Body of pancreas (tissue), 4 donors: ENCODE data around the gene HRH3. TPM values are rescaled to one million over a fixed set of nuclear protein-coding genes. Genes with fewer than 3 reads are reported as not detected.

Experiments used
- ATAC-seq: fragments of 150-250 bp; one replicate; pipeline ENCODE4 v1.9.1; 2016
- DNase-seq, 4 donors: peaks; one replicate each; pipeline ENCODE4 v3.0.0-alpha.2; 2019
- H3K27ac ChIP-seq, 4 donors: fragments of 200-600 bp; sonication (generic); 1 replicate in 3 of 4; 2 replicates in 1 of 4; pipeline versions ENCODE4 v1.5.1 to v1.6.1; 2016 to 2019; ENCODE audit warnings: mild to moderate bottlenecking in 1 of 4, mixed read lengths in 1 of 4, moderate library complexity in 1 of 4
- H3K27me3 ChIP-seq, 2 donors: fragments of 200-600 bp; sonication (generic); one replicate each; pipeline ENCODE4 v1.6.0; 2016; ENCODE audit warnings: mild to moderate bottlenecking in 1 of 2
- H3K36me3 ChIP-seq, 2 donors: fragments of 200-600 bp; sonication (generic); replicated peaks in 1 of 2; 2 replicates each; pipeline ENCODE4 v1.5.1; 2016; ENCODE audit warnings: low read depth in 2 of 2; ENCODE audit not compliant: insufficient read depth in 1 of 2
- H3K4me1 ChIP-seq: fragments of 200-600 bp; sonication (generic); one replicate; pipeline ENCODE4 v1.6.0; 2016
- H3K4me3 ChIP-seq, 2 donors: fragments of 200-600 bp; sonication (generic); 1 replicate in 1 of 2; 2 replicates in 1 of 2; pipeline ENCODE4 v1.5.1; 2016 to 2019
- H3K9me3 ChIP-seq, 3 donors: fragments of 200-600 bp; sonication (generic); 1 replicate in 2 of 3; 2 replicates in 1 of 3; pipeline ENCODE4 v1.5.1; 2016
- POLR2A ChIP-seq, 3 donors: fragments of 450-650 bp; IDR thresholded peaks; one replicate each; pipeline ENCODE4 v1.6.1; 2016; ENCODE audit warnings: antibody characterized with exemption in 3 of 3, mild to moderate bottlenecking in 2 of 3
- WGBS, 2 donors: methylation state at CpG; one replicate each; pipeline ENCODE4 v1.1.5; 2017; 5-methylcytosine and 5-hydroxymethylcytosine counted together
- intact Hi-C: fragments of 100-400 bp; cut with DNase I; formaldehyde crosslinking; loops from one replicate; pipeline ENCODE4 v1.15.1; 2023
- total RNA-seq, 2 donors: library from RNA; depleted of rRNA; stranded (reverse); fragments of >200 nt; gene quantifications; one replicate each; pipeline ENCODE4 v1.1.0, GENCODE V29; 2016
- TF ChIP-seq, protein P1 (sequence below), 7 experiments: fragments of 450-650 bp in 4 of 7; fragments of 200-600 bp in 3 of 7; sonication (generic) in 3 of 7; IDR thresholded peaks; one replicate each; pipeline ENCODE4 v1.5.1; 2016 to 2019; ENCODE audit warnings: antibody characterized with exemption in 7 of 7

HRH3 gene
- total RNA-seq, 2 donors from 2014 or later, result 0.33 TPM; not detected in 1

DNA sequence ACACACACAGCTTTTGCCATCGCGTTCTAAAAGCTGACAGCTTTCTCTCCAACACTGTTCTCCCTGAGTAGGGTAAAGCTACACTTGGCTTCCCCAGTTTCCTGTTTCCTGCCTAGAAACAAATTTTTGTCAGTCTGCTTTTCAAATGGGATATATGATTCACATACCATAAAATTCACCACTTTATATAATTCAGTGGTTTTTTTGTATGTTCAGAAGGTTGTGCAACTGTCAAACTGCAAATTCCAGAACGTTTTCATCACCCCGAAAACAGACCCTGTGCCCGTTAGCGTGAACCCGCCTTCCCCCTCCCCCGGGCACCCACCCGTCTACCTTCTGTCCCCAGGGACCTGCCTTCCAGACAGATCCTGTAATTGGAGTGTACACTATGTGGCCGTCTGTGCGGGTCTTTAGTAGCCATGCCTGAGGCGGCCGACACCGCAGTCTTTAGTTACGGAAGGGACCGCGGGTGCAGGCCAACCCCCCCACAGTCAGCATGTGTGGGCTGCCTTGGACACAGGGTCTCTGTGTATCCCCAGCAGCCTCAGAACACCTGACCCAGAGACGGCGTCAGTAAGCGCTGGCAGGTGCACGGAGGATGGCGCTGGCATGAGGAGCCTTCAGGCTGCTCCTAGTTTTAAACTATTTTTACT lies 16.6 kb downstream of the HRH3 start:
- no peak for TF ChIP-seq POLR2A (IDR thresholded peaks at IDR 0.05)
- TF ChIP-seq, protein P1, sequence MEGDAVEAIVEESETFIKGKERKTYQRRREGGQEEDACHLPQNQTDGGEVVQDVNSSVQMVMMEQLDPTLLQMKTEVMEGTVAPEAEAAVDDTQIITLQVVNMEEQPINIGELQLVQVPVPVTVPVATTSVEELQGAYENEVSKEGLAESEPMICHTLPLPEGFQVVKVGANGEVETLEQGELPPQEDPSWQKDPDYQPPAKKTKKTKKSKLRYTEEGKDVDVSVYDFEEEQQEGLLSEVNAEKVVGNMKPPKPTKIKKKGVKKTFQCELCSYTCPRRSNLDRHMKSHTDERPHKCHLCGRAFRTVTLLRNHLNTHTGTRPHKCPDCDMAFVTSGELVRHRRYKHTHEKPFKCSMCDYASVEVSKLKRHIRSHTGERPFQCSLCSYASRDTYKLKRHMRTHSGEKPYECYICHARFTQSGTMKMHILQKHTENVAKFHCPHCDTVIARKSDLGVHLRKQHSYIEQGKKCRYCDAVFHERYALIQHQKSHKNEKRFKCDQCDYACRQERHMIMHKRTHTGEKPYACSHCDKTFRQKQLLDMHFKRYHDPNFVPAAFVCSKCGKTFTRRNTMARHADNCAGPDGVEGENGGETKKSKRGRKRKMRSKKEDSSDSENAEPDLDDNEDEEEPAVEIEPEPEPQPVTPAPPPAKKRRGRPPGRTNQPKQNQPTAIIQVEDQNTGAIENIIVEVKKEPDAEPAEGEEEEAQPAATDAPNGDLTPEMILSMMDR (IDR thresholded peaks at IDR 0.05), result no peak
- no peak overlapping the region for H3K4me3 ChIP-seq
- WGBS, 2 donors, result 81 to 87% methylated on average over 18 to 22 of the region's 22 CpGs
- DNase-seq, result no peak
- intact Hi-C loops, result no loop called here
- H3K27me3 ChIP-seq, result no peaks in the 10 kb centered on the region
- ATAC-seq, result no peak
- H3K4me1 ChIP-seq, result no peaks in the 10 kb centered on the region
- H3K9me3 ChIP-seq, result no peaks in the 10 kb centered on the region
- no peak overlapping the region for H3K27ac ChIP-seq
- peaks cover 10 to 16% of the 10 kb centered on the region in 2 donors for H3K36me3 ChIP-seq

- Histone ChIP-seq H3K4me3 (no peak overlapping the region), H3K27me3 (no peaks in the 10 kb centered on the region), H3K36me3 (peaks cover 10 to 17% of the 10 kb centered on the region in 2 donors), H3K27ac (no peak overlapping the region), H3K4me1 (no peaks in the 10 kb centered on the region), H3K9me3 (no peaks in the 10 kb centered on the region)
- TF ChIP-seq, protein P1 (IDR thresholded peaks at IDR 0.05), result no peak
- TF ChIP-seq POLR2A (IDR thresholded peaks at IDR 0.05), result no peak
- 90 to 91% methylated on average over 22 to 23 of the region's 23 CpGs for WGBS, 2 donors
- intact Hi-C loops, result no loop called here
- no peak for DNase-seq
- no peak for ATAC-seq
Measured at GRCh38 chr20:62202676-62203377, 17.3 kb downstream of the HRH3 start.

GRCh38 chr20:62202083-62202395 lies 18.0 kb downstream of the HRH3 start:
- DNase-seq, result no peak
- TF ChIP-seq, protein P1 (IDR thresholded peaks at IDR 0.05), result no peak
- no peak for TF ChIP-seq POLR2A (IDR thresholded peaks at IDR 0.05)
- intact Hi-C loops, result no loop called here
- 70 to 84% methylated on average over 5 of the region's 5 CpGs for WGBS, 2 donors
- H3K9me3 ChIP-seq, result no peaks in the 10 kb centered on the region
- H3K27me3 ChIP-seq, result no peaks in the 10 kb centered on the region
- H3K27ac ChIP-seq, result no peak overlapping the region
- H3K4me3 ChIP-seq, result no peak overlapping the region
- H3K36me3 ChIP-seq, result peaks cover 14 to 17% of the 10 kb centered on the region in 2 donors
- ATAC-seq, result no peak
- H3K4me1 ChIP-seq, result no peaks in the 10 kb centered on the region

DNA sequence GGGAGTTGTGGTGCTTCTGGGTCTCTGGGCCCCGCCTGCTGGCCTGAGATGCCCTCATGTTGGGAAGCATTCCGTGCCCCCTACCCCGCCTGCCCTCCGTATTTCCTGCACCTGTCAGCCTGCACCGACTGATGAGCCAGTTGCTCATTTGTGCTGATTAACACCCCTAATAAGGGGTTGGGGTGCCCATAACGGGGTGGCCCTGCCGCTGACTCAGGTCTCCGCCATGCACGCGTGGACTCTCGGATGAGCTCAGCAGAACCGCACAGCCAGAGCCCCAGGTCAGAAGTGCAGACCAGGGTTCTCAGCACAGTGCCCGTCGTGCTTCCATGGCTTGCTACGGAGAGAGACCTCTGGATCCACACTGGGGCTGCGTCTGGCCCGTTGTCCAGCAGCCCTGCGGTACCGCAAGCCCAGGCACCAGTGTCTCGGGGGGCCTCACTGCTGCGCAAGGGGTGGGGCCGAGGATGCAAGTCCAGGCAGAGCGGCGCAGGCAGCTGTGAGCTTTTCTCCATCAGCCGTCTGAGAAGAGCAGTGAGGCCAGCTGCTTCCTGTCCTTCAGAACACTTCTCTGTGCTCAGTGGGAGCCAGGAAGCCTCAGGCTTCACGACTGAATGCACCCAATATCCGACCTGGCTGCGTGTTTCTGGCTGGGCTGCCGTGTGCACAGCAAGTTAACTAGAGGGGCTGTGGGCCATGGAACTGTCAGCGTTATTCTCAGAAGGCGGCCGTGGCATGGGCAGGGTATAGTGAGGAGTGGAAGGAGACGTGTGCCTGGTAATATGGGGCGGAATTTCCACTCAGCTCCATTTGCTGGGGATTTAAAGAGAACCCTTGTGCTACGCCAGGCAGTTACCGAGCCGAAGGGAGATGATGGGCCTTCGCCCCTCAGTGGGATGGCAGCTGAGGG lies 18.6 kb downstream of the HRH3 start:
- TF ChIP-seq, protein P1 (IDR thresholded peaks at IDR 0.05), result no peak
- TF ChIP-seq POLR2A (IDR thresholded peaks at IDR 0.05), result no peak
- H3K27ac ChIP-seq, result no peak overlapping the region
- intact Hi-C loops, result no loop called here
- WGBS, 2 donors, result 84 to 90% methylated on average over 20 to 34 of the region's 38 CpGs
- ATAC-seq, result no peak
- no peaks in the 10 kb centered on the region for H3K27me3 ChIP-seq
- no peaks in the 10 kb centered on the region for H3K9me3 ChIP-seq
- H3K4me3 ChIP-seq, result no peak overlapping the region
- no peak for DNase-seq
- peaks cover 14 to 17% of the 10 kb centered on the region in 2 donors for H3K36me3 ChIP-seq
- H3K4me1 ChIP-seq, result no peaks in the 10 kb centered on the region
